Activated naive CD4-positive, alpha-beta T cell treated with anti-CD3 and anti-CD28 coated beads, Interleukin-2, amount 50 U/mL, for 72 hours (primary cell): ENCODE measurements around the gene HSPB6. TPM values are rescaled to one million over a fixed set of nuclear protein-coding genes. Genes with fewer than 3 reads are reported as not detected.

Experiments
- total RNA-seq, 2 donors: library from RNA; stranded (reverse); gene quantifications; one replicate each; pipeline ENCODE4 v1.2.3, GENCODE V29; 2022

The HSPB6 gene
- total RNA-seq, 2 donors from 2014 or later = 0.32 to 0.99 TPM

Other genes starting within 250 kb of the HSPB6 start
- gene DMKN, start 243.4 kb downstream of the HSPB6 start, total RNA-seq = 1 to 10 TPM in 1 of 2 donors, under 1 TPM in 1; 0.46 to 3.6 TPM
- not detected for gene SBSN, start 228.7 kb downstream of the HSPB6 start, total RNA-seq
- gene GAPDHS, start 223.6 kb downstream of the HSPB6 start, total RNA-seq = not detected
- gene TMEM147, start 211.4 kb downstream of the HSPB6 start, total RNA-seq = 10 to 100 TPM; 44.1 to 69.1 TPM
- gene ATP4A, start 193.4 kb downstream of the HSPB6 start, total RNA-seq = not detected
- gene PMIS2, start 170.9 kb downstream of the HSPB6 start, total RNA-seq = not detected
- 10 to 100 TPM; 44.2 to 44.5 TPM for gene HAUS5, start 144.3 kb downstream of the HSPB6 start, total RNA-seq
- 10 to 100 TPM; 69.3 to 79.0 TPM for gene RBM42, start 128.0 kb downstream of the HSPB6 start, total RNA-seq
- gene ETV2, start 115.3 kb downstream of the HSPB6 start, total RNA-seq = under 1 TPM; 0.62 to 0.77 TPM
- 100 to 1,000 TPM; 445 to 472 TPM for gene COX6B1, start 108.7 kb downstream of the HSPB6 start, total RNA-seq
- 1 to 10 TPM in 1 of 2 donors, not detected in 1; 4.4 TPM for gene UPK1A, start 90.5 kb downstream of the HSPB6 start, total RNA-seq
- gene ZBTB32, start 52.5 kb downstream of the HSPB6 start, total RNA-seq = 100 to 1,000 TPM; 181 to 198 TPM
- gene KMT2B, start 39.0 kb downstream of the HSPB6 start, total RNA-seq = 100 to 1,000 TPM in 1 of 2 donors, 10 to 100 TPM in 1; 54.6 to 200 TPM
- gene IGFLR1, start 14.6 kb downstream of the HSPB6 start, total RNA-seq = 100 to 1,000 TPM in 1 of 2 donors, 10 to 100 TPM in 1; 74.6 to 245 TPM
- gene U2AF1L4, start 11.6 kb downstream of the HSPB6 start, total RNA-seq = 10 to 100 TPM; 33.8 to 69.0 TPM
- gene PSENEN, start 11.4 kb downstream of the HSPB6 start, total RNA-seq = 10 to 100 TPM; 43.2 to 49.4 TPM
- gene LIN37, start 8.5 kb downstream of the HSPB6 start, total RNA-seq = 10 to 100 TPM; 11.2 to 25.0 TPM
- gene PROSER3, start 1.1 kb upstream of the HSPB6 start, total RNA-seq = 10 to 100 TPM; 28.3 to 49.4 TPM
- 100 to 1,000 TPM in 1 of 2 donors, 10 to 100 TPM in 1; 38.7 to 106 TPM for gene ARHGAP33, start 18.5 kb upstream of the HSPB6 start, total RNA-seq
- not detected for gene PRODH2, start 55.8 kb upstream of the HSPB6 start, total RNA-seq
- gene NPHS1, start 95.5 kb upstream of the HSPB6 start, total RNA-seq = under 1 TPM in 1 of 2 donors, not detected in 1; 0.10 TPM
- gene KIRREL2, start 99.9 kb upstream of the HSPB6 start, total RNA-seq = 1 to 10 TPM; 1.2 to 3.3 TPM
- gene APLP1, start 111.5 kb upstream of the HSPB6 start, total RNA-seq = 1 to 10 TPM; 2.9 to 9.3 TPM
- 100 to 1,000 TPM in 1 of 2 donors, 10 to 100 TPM in 1; 58.9 to 144 TPM for gene NFKBID, start 143.5 kb upstream of the HSPB6 start, total RNA-seq
- 10 to 100 TPM; 40.0 to 48.5 TPM for gene HCST, start 145.5 kb upstream of the HSPB6 start, total RNA-seq
- gene TYROBP, start 151.3 kb upstream of the HSPB6 start, total RNA-seq = under 1 TPM in 1 of 2 donors, not detected in 1; 0.75 TPM
- gene LRFN3, start 179.3 kb upstream of the HSPB6 start, total RNA-seq = 10 to 100 TPM in 1 of 2 donors, 1 to 10 TPM in 1; 6.4 to 10.1 TPM
- gene SDHAF1, start 238.2 kb upstream of the HSPB6 start, total RNA-seq = 10 to 100 TPM; 23.0 to 24.7 TPM